ENCODE data around the gene ABCG4.

- TF ChIP-seq CTCF (IDR thresholded peaks at IDR 0.05) (no peak), POLR2A (IDR thresholded peaks at IDR 0.05) (no peak)
Measured at GRCh38 chr11:119157063-119157462, 8.2 kb downstream of the ABCG4 start.
